NCI-H526 treated with DMSO at 0.1 percent for 48 hours (cell line): ENCODE data around the gene ZCCHC12.

Experiments
- DNase-seq: peaks from one replicate; lab custom pipeline; 2025; lab: John Stamatoyannopoulos, UW

ZCCHC12 gene

GRCh38 chrX:118867251-118867650 is 43.6 kb downstream of the ZCCHC12 start:
- DNase-seq, result no peak

GRCh38 chrX:118872102-118872566 is 48.5 kb downstream of the ZCCHC12 start:
- no peak for DNase-seq
